Vagina (tissue), 2 donors: ENCODE data around the gene YPEL3. TPM values are rescaled to one million over a fixed set of nuclear protein-coding genes. Genes with fewer than 3 reads are reported as not detected.

Experiments used
- DNase-seq, 2 donors: peaks; one replicate each; pipeline ENCODE4 v3.0.0-alpha.2; 2017; ENCODE audit errors: extremely low spot score in 2 of 2
- H3K27ac ChIP-seq: fragments of 200-600 bp; sonication (generic); one replicate; pipeline ENCODE4 v1.5.1; 2019
- H3K27me3 ChIP-seq: fragments of 200-600 bp; sonication (generic); one replicate; pipeline ENCODE4 v1.5.1; 2019
- H3K36me3 ChIP-seq, 2 donors: fragments of 200-600 bp; sonication (generic); one replicate each; pipeline ENCODE4 v1.5.1; 2017 to 2019
- H3K4me1 ChIP-seq: fragments of 200-600 bp; sonication (generic); one replicate; pipeline ENCODE4 v1.5.1; 2019
- H3K4me3 ChIP-seq, 2 donors: fragments of 200-600 bp; sonication (generic); 1 replicate in 1 of 2; 2 replicates in 1 of 2; pipeline ENCODE4 v1.5.1; 2016 to 2019
- H3K9me3 ChIP-seq: fragments of 200-600 bp; sonication (generic); one replicate; pipeline ENCODE4 v1.5.1; 2019
- POLR2A ChIP-seq, 2 donors: fragments of 450-650 bp; IDR thresholded peaks; one replicate each; pipeline ENCODE4 v1.6.1; 2017; ENCODE audit warnings: antibody characterized with exemption in 2 of 2, mild to moderate bottlenecking in 2 of 2, moderate library complexity in 2 of 2
- POLR2AphosphoS5 ChIP-seq, 2 donors: sonication (generic); formaldehyde crosslinking; IDR thresholded peaks; one replicate each; pipeline ENCODE4 v1.9.0; 2017; ENCODE audit warnings: antibody characterized with exemption in 2 of 2, mild to moderate bottlenecking in 2 of 2, low read depth in 1 of 2; ENCODE audit not compliant: insufficient read depth in 1 of 2
- intact Hi-C: fragments of 100-400 bp; cut with DNase I; formaldehyde crosslinking; loops from one replicate; pipeline ENCODE4 v1.15.1; 2023
- total RNA-seq: library from RNA; depleted of rRNA; stranded (reverse); fragments of >200 nt; gene quantifications from one replicate; pipeline ENCODE4 v1.2.3, GENCODE V29; 2016
- TF ChIP-seq, protein P1 (sequence below), 3 experiments: fragments of 450-650 bp in 2 of 3; fragments of 200-600 bp in 1 of 3; sonication (generic) in 1 of 3; IDR thresholded peaks; one replicate each; pipeline ENCODE4 v1.5.1; 2017 to 2019; ENCODE audit warnings: antibody characterized with exemption in 3 of 3, mild to moderate bottlenecking in 2 of 3, moderate library complexity in 2 of 3

YPEL3 gene
- total RNA-seq, 1 donor from 2014 or later = 116 TPM

DNA sequence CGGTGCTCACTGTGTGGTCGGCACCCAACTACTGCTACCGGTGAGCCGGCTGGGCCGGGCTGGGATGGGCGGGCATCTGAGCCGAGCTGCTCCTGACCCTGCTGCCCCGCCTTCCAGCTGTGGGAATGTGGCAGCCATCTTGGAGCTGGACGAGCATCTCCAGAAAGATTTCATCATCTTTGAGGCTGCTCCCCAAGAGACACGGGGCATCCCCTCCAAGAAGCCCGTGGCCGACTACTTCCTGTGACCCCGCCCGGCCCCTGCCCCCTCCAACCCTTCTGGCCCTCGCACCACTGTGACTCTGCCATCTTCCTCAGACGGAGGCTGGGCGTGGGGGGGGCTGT is 11.2 kb downstream of the YPEL3 start:
- Histone ChIP-seq H3K9me3 (no peaks in the 10 kb centered on the region), H3K27me3 (no peaks in the 10 kb centered on the region), H3K36me3 (peaks cover 3 to 48% of the 10 kb centered on the region in 2 donors), H3K4me3 (no peak overlapping the region), H3K4me1 (no peaks in the 10 kb centered on the region), H3K27ac (no peak overlapping the region)
- DNase-seq = no peak
- no peak for TF ChIP-seq POLR2AphosphoS5 (IDR thresholded peaks at IDR 0.05; ENCODE audit: insufficient read depth in 1 of 2, low read depth in 1 of 2)
- intact Hi-C loops = no loop called here

DNA sequence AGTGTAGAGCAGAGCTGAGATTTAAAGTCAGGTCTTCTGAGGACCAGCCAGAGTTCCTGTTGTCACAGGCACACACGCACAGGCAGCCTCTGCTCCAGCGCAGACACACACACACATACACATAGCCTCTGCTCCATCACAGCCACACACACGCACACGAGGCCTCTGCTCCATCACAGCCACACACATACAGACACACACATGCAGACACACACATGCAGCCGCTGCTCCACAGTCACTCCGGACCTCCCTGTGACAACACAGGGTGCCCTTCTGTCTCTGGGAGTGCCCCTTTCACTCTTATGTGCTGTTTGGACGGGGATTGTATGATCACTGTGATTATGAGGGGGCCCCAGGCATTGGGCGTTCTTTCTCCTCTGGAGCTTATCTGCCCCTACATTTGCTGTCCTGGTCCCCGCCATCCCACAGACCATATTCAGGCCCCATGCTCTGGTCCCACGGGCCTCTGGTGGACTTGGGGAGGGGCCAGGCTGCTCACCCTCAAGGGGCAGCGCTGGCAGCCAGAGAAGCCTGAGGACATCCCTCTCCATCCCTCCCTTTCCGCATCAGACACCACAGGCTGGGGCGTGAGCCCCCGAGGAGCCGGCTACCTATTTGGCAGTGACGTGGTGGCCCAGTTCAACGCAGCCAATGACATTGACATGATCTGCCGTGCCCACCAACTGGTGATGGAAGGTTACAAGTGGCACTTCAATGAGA is 11.8 kb downstream of the YPEL3 start:
- no peaks in the 10 kb centered on the region for H3K27me3 ChIP-seq
- TF ChIP-seq POLR2AphosphoS5 (IDR thresholded peaks at IDR 0.05; ENCODE audit: insufficient read depth in 1 of 2, low read depth in 1 of 2) = no peak
- H3K27ac ChIP-seq = no peak overlapping the region
- intact Hi-C loops = no loop called here
- H3K36me3 ChIP-seq = peaks cover 3 to 48% of the 10 kb centered on the region in 2 donors
- DNase-seq = no peak
- H3K4me3 ChIP-seq = no peak overlapping the region
- no peaks in the 10 kb centered on the region for H3K9me3 ChIP-seq
- no peaks in the 10 kb centered on the region for H3K4me1 ChIP-seq

GRCh38 chr16:30083216-30084055 is 12.6 kb downstream of the YPEL3 start:
- Histone ChIP-seq H3K9me3 (no peaks in the 10 kb centered on the region), H3K4me1 (peaks cover 6% of the 10 kb centered on the region), H3K27me3 (no peaks in the 10 kb centered on the region), H3K36me3 (peaks cover 3 to 53% of the 10 kb centered on the region in 2 donors), H3K4me3 (no peak overlapping the region), H3K27ac (no peak overlapping the region)
- TF ChIP-seq POLR2A (IDR thresholded peaks at IDR 0.05) = no peak
- no peak for TF ChIP-seq POLR2AphosphoS5 (IDR thresholded peaks at IDR 0.05; ENCODE audit: insufficient read depth in 1 of 2, low read depth in 1 of 2)
- TF ChIP-seq, protein P1, sequence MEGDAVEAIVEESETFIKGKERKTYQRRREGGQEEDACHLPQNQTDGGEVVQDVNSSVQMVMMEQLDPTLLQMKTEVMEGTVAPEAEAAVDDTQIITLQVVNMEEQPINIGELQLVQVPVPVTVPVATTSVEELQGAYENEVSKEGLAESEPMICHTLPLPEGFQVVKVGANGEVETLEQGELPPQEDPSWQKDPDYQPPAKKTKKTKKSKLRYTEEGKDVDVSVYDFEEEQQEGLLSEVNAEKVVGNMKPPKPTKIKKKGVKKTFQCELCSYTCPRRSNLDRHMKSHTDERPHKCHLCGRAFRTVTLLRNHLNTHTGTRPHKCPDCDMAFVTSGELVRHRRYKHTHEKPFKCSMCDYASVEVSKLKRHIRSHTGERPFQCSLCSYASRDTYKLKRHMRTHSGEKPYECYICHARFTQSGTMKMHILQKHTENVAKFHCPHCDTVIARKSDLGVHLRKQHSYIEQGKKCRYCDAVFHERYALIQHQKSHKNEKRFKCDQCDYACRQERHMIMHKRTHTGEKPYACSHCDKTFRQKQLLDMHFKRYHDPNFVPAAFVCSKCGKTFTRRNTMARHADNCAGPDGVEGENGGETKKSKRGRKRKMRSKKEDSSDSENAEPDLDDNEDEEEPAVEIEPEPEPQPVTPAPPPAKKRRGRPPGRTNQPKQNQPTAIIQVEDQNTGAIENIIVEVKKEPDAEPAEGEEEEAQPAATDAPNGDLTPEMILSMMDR (IDR thresholded peaks at IDR 0.05) = no peak
- no peak for DNase-seq
- intact Hi-C loops = no loop called here

DNA sequence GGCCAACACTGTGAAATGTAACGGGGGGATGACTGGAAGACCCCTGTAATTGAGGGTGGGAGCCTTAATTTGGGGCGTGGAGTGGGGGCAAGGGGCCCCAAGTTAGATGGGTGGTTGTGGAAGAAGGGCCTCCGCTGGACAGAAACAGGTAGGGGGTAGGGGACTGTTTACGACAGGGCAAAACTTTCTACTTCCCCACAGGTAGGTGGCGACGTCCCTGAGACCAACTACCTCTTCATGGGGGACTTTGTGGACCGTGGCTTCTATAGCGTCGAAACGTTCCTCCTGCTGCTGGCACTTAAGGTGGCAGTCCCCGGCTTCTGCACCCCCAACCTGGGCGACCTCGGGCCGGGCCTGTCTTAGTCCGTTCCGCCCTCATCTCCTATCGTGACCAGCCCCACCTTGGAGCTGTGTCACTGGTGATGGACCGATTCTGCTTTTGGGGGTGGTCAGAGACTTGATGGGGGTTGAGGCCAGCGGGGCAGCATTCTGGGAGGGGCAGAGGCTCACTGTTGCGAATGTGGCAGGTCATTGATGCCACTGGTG is 13.4 kb downstream of the YPEL3 start:
- no peak overlapping the region for H3K27ac ChIP-seq
- no peak overlapping the region for H3K4me3 ChIP-seq
- no peaks in the 10 kb centered on the region for H3K9me3 ChIP-seq
- H3K36me3 ChIP-seq = peaks cover 3 to 57% of the 10 kb centered on the region in 2 donors
- no peak for DNase-seq
- H3K27me3 ChIP-seq = no peaks in the 10 kb centered on the region
- peaks cover 14% of the 10 kb centered on the region for H3K4me1 ChIP-seq
- intact Hi-C loops = no loop called here
- no peak for TF ChIP-seq POLR2AphosphoS5 (IDR thresholded peaks at IDR 0.05; ENCODE audit: insufficient read depth in 1 of 2, low read depth in 1 of 2)

DNA sequence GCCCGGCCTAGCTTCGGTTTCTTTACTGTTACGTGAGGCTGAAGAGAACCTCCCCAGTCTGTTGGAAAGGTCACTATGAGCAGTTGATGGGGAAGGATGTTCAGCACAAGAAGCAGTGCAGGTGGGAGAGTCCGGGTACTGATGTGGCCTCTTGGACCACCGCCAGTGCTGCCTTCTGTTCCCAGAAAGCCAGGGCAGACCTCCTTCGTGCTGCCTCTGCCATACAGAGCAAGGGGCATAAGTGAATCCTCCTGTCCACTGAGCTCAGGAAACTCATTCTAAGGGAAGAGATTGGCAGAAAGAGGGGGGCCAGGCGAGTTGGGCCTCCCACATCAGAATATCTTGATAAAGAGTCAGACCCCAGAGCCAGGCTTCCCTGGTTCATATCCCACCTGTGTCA is 16.5 kb downstream of the YPEL3 start:
- H3K27ac ChIP-seq = no peak overlapping the region
- intact Hi-C loops = loop anchor here (5.0 kb wide), 1 partner anchor 458 kb away; no protein-coding TSS in a partner anchor
- H3K36me3 ChIP-seq = peaks cover 3 to 49% of the 10 kb centered on the region in 2 donors
- H3K27me3 ChIP-seq = no peaks in the 10 kb centered on the region
- no peak for DNase-seq
- TF ChIP-seq POLR2A (IDR thresholded peaks at IDR 0.05) (no peak), POLR2AphosphoS5 (IDR thresholded peaks at IDR 0.05; ENCODE audit: insufficient read depth in 1 of 2, low read depth in 1 of 2) (no peak)
- TF ChIP-seq, protein P1 (IDR thresholded peaks at IDR 0.05) = no peak
- H3K4me1 ChIP-seq = peaks cover 37% of the 10 kb centered on the region
- H3K9me3 ChIP-seq = no peaks in the 10 kb centered on the region
- no peak overlapping the region for H3K4me3 ChIP-seq

DNA sequence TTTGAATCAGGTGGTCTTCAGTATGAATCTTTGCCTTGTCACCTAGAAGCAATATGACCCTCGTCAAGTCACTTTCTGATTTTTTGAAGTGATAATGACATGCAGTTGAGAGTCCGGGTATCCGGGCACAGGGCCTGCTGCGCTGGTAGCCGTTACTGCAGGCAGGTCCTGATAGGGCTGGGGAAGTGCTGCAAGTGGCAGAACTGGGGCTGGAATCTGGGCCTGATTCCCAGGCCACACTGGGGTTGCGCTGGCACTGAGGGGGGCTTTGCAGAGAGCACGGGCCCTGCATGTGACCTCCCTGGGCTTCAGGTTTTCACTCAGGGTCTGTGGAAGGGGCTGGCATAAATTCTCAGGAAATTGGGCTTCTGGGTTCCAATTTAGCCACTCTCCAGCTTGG is 17.3 kb downstream of the YPEL3 start:
- no peak for TF ChIP-seq POLR2A (IDR thresholded peaks at IDR 0.05)
- TF ChIP-seq, protein P1 (IDR thresholded peaks at IDR 0.05) = no peak
- no peak for TF ChIP-seq POLR2AphosphoS5 (IDR thresholded peaks at IDR 0.05; ENCODE audit: insufficient read depth in 1 of 2, low read depth in 1 of 2)
- DNase-seq = no peak
- H3K4me1 ChIP-seq = peaks cover 37% of the 10 kb centered on the region
- no peak overlapping the region for H3K27ac ChIP-seq
- no peaks in the 10 kb centered on the region for H3K9me3 ChIP-seq
- H3K27me3 ChIP-seq = no peaks in the 10 kb centered on the region
- intact Hi-C loops = loop anchor here (5.0 kb wide), 1 partner anchor 459 kb away; no protein-coding TSS in a partner anchor
- peaks cover 3 to 42% of the 10 kb centered on the region in 2 donors for H3K36me3 ChIP-seq
- no peak overlapping the region for H3K4me3 ChIP-seq
